Fibroblast of skin of right biceps (primary cell): ENCODE results near the gene ONECUT3.

Experiments
- DNase-seq: peaks from one replicate; pipeline ENCODE4 v3.0.0-alpha.2; 2013

ONECUT3 gene

GRCh38 chr19:1817553-1818179 is 64.4 kb downstream of the ONECUT3 start:
- DNase-seq = no peak

GRCh38 chr19:1818549-1819195 is 65.4 kb downstream of the ONECUT3 start:
- DNase-seq = no peak

GRCh38 chr19:1819341-1820255 is 66.3 kb downstream of the ONECUT3 start:
- no peak for DNase-seq

- no peak for DNase-seq
Measured at GRCh38 chr19:1822210-1822609, 68.9 kb downstream of the ONECUT3 start.

GRCh38 chr19:1823020-1823419 is 69.7 kb downstream of the ONECUT3 start:
- DNase-seq = no peak

- no peak for DNase-seq
Measured at GRCh38 chr19:1823539-1824251, 70.4 kb downstream of the ONECUT3 start.

GRCh38 chr19:1824252-1824622 is 70.9 kb downstream of the ONECUT3 start:
- DNase-seq = no peak

- peak; percentile 62 for DNase-seq
Measured at GRCh38 chr19:1825909-1826556, 72.7 kb downstream of the ONECUT3 start.

GRCh38 chr19:1826557-1827521 is 73.5 kb downstream of the ONECUT3 start:
- DNase-seq = no peak

GRCh38 chr19:1827566-1828278 is 74.4 kb downstream of the ONECUT3 start:
- DNase-seq = no peak

GRCh38 chr19:1828279-1829238 is 75.3 kb downstream of the ONECUT3 start:
- DNase-seq = no peak

- no peak for DNase-seq
Measured at GRCh38 chr19:1829958-1830357, 76.7 kb downstream of the ONECUT3 start.

GRCh38 chr19:1830568-1830967 is 77.3 kb downstream of the ONECUT3 start:
- no peak for DNase-seq
